ENCODE measurements around the gene SND1. TPM values are rescaled to one million over a fixed set of nuclear protein-coding genes. Genes with fewer than 3 reads are reported as not detected.

SND1 gene
- total and polyA plus RNA-seq, 10 of the 15 experiments (the other 5 are each of a cell fraction or from before 2014, with no cell fraction given): 52.4 to 270 (median 146) TPM

GRCh38 chr7:128091106-128091505 lies 439.1 kb downstream of the SND1 start (continued):
- TF ChIP-seq MYC (IDR thresholded peaks at IDR 0.05; ENCODE audit: insufficient read depth, insufficient read length, insufficient replicate concordance, low read length, severe bottlenecking) (no peak), USF2 (IDR thresholded peaks at IDR 0.05; ENCODE audit: borderline replicate concordance, low read depth, low read length) (no peak), CEBPZ (IDR thresholded peaks at IDR 0.05; ENCODE audit: low read depth, low read length) (no peak)

GRCh38 chr7:128092221-128092620 lies 440.2 kb downstream of the SND1 start:
- WGBS (ENCODE audit: insufficient coverage, insufficient replicate concordance, low lambda C conversion rate, missing lambda C conversion rate): 99% methylated on average over 5 of the region's 5 CpGs
- Histone ChIP-seq H3K4me1 (ENCODE audit: control insufficient read depth, insufficient read depth, low read length) (no peaks in the 10 kb centered on the region), H3K4me2 (ENCODE audit: control insufficient read depth, insufficient read depth) (no peak overlapping the region), H3K36me3 (ENCODE audit: control insufficient read depth in 2 of 2, insufficient read depth in 2 of 2, low read length in 1 of 2) (peaks cover 22 to 26% of the 10 kb centered on the region in 2 experiments), H3K27ac (ENCODE audit: control insufficient read depth, insufficient read depth) (no peak overlapping the region), H3K79me2 (ENCODE audit: control insufficient read depth, insufficient read depth, low read length) (no peaks in the 10 kb centered on the region), H4K20me1 (ENCODE audit: control insufficient read depth, insufficient read depth) (no peaks in the 10 kb centered on the region), H3K27me3 (replicated peaks in 1 of 2; ENCODE audit: control insufficient read depth in 2 of 2, insufficient read depth in 2 of 2, low read length in 1 of 2) (no peaks in the 10 kb centered on the region), H3K9ac (ENCODE audit: control insufficient read depth, insufficient read depth, low read length) (no peak overlapping the region), H2AFZ (ENCODE audit: control insufficient read depth, low read depth, low read length) (no peak overlapping the region), H3K4me3 (no peak overlapping the region), H3K9me3 (replicated peaks; ENCODE audit: control insufficient read depth, insufficient read depth, low read length) (no peaks in the 10 kb centered on the region)
- no peak for TF ChIP-seq CBX5 (IDR thresholded peaks at IDR 0.05; ENCODE audit: low read depth)
- no peak for TF ChIP-seq POLR2AphosphoS2 (IDR thresholded peaks at IDR 0.05; ENCODE audit: low read depth, low read length)
- no peak for TF ChIP-seq GABPA (IDR thresholded peaks at IDR 0.05; ENCODE audit: low read depth)
- no peak for TF ChIP-seq NFXL1 (IDR thresholded peaks at IDR 0.05; ENCODE audit: borderline replicate concordance)
- no peak for TF ChIP-seq EZH2 (IDR thresholded peaks at IDR 0.05; ENCODE audit: borderline replicate concordance, control insufficient read depth, low read depth, low read length)
- FAIRE-seq (no peak), DNase-seq (ENCODE audit: low read depth, low spot score) (no peak), ATAC-seq (no peak)
- ChIA-PET SMC1A (ENCODE audit: uncharacterized antibody, unreplicated experiment) (interaction anchor here (1.1 kb wide), 1 partner anchor 11 kb away, joined by 3 read pairs; no protein-coding TSS in a partner anchor), POLR2A (no interaction called here), CTCF (no interaction called here), RAD21 (ENCODE audit: unreplicated experiment) (no interaction called here)
- BruUV-seq (replicated peaks): no TSS peak
- in situ Hi-C loops (cut with MboI): no loop called here
- intact Hi-C loops (cut with micrococcal nuclease; ENCODE audit: unreplicated experiment): no loop called here

All from GM12878 (cell line).